Activated T-cell treated with anti-CD3 and anti-CD28 coated beads, Interleukin-2, amount 50 U/mL, for 4 hours (primary cell): ENCODE measurements around the gene TCF12. TPM values are rescaled to one million over a fixed set of nuclear protein-coding genes. Genes with fewer than 3 reads are reported as not detected.
"Not testable (repeated sequence)": the region's sequence is repeated elsewhere in the genome, so short reads cannot be mapped to it uniquely, and the experiment has no call there.

Experiments used
- ATAC-seq, 2 donors: fragments of 200-7000 bp; cut with Tn5 transposase; one replicate each; pipeline ENCODE4 v1.10.0; 2021
- DNase-seq: peaks from one replicate; pipeline ENCODE4 v3.0.0-alpha.2; 2020
- H3K27me3 Mint-ChIP-seq: one replicate; pipeline ENCODE4 v1.8.0; 2021; ENCODE audit warnings: low read depth, mixed read lengths
- H3K36me3 Mint-ChIP-seq: one replicate; pipeline ENCODE4 v1.8.0; 2022; ENCODE audit warnings: mixed read lengths; ENCODE audit not compliant: insufficient read depth
- H3K4me1 Mint-ChIP-seq: one replicate; pipeline ENCODE4 v1.8.0; 2021; ENCODE audit warnings: low read depth, mixed read lengths
- H3K4me3 Mint-ChIP-seq: one replicate; pipeline ENCODE4 v1.8.0; 2021; ENCODE audit warnings: mild to moderate bottlenecking, moderate library complexity, mixed read lengths
- H3K9me3 Mint-ChIP-seq: one replicate; pipeline ENCODE4 v1.8.0; 2021; ENCODE audit warnings: mixed read lengths
- total RNA-seq, 3 donors: library from RNA; stranded (reverse); gene quantifications; one replicate each; pipeline ENCODE4 v1.2.1, GENCODE V29; 2021

Gene TCF12
- total RNA-seq, 3 donors from 2014 or later, result 49.3 to 71.3 (median 63.5) TPM

- Mint-ChIP-seq H3K36me3 (peaks cover 31% of the 10 kb centered on the region), H3K9me3 (no peaks in the 10 kb centered on the region), H3K27me3 (no peaks in the 10 kb centered on the region), H3K4me1 (peaks cover 74% of the 10 kb centered on the region), H3K4me3 (no peak overlapping the region)
- DNase-seq, result no peak
- ATAC-seq, result peak; percentile 55 to 62
Observed at GRCh38 chr15:56929399-56929798, 11.0 kb downstream of the TCF12 start.

- Mint-ChIP-seq H3K27me3 (no peaks in the 10 kb centered on the region), H3K4me1 (peaks cover 73% of the 10 kb centered on the region), H3K36me3 (peaks cover 29% of the 10 kb centered on the region), H3K9me3 (no peaks in the 10 kb centered on the region), H3K4me3 (no peak overlapping the region)
- DNase-seq (no peak), ATAC-seq (peak; percentile 27 to 32)
Observed at GRCh38 chr15:56929933-56930332, 11.5 kb downstream of the TCF12 start.

GRCh38 chr15:56930669-56931313, 12.3 kb downstream of the TCF12 start:
- DNase-seq (no peak), ATAC-seq (no peak)
- Mint-ChIP-seq H3K4me1 (peaks cover 69% of the 10 kb centered on the region), H3K9me3 (no peaks in the 10 kb centered on the region), H3K36me3 (peaks cover 25% of the 10 kb centered on the region), H3K27me3 (no peaks in the 10 kb centered on the region), H3K4me3 (no peak overlapping the region)

GRCh38 chr15:56931639-56932508, 13.4 kb downstream of the TCF12 start:
- H3K36me3 Mint-ChIP-seq, result peaks cover 30% of the 10 kb centered on the region
- DNase-seq (no peak), ATAC-seq (no peak)
- H3K4me3 Mint-ChIP-seq, result no peak overlapping the region
- no peaks in the 10 kb centered on the region for H3K27me3 Mint-ChIP-seq
- peaks cover 70% of the 10 kb centered on the region for H3K4me1 Mint-ChIP-seq
- peaks cover 8% of the 10 kb centered on the region for H3K9me3 Mint-ChIP-seq

GRCh38 chr15:56932509-56932868, 14.0 kb downstream of the TCF12 start:
- not testable (repeated sequence) for H3K27me3 Mint-ChIP-seq, H3K9me3 Mint-ChIP-seq, DNase-seq, H3K4me3 Mint-ChIP-seq, ATAC-seq
- Mint-ChIP-seq H3K4me1 (peaks cover 71% of the 10 kb centered on the region), H3K36me3 (peaks cover 31% of the 10 kb centered on the region)

GRCh38 chr15:56933410-56933809, 15.0 kb downstream of the TCF12 start:
- peaks cover 27% of the 10 kb centered on the region for H3K36me3 Mint-ChIP-seq
- H3K4me1 Mint-ChIP-seq, result peaks cover 67% of the 10 kb centered on the region

GRCh38 chr15:56933811-56934210, 15.4 kb downstream of the TCF12 start:
- peaks cover 26% of the 10 kb centered on the region for H3K36me3 Mint-ChIP-seq
- no peak for ATAC-seq
- no peaks in the 10 kb centered on the region for H3K27me3 Mint-ChIP-seq
- H3K4me3 Mint-ChIP-seq, result no peak overlapping the region
- DNase-seq, result no peak
- peaks cover 67% of the 10 kb centered on the region for H3K4me1 Mint-ChIP-seq
- peaks cover 8% of the 10 kb centered on the region for H3K9me3 Mint-ChIP-seq

More at GRCh38 chr15:56933410-56933809, 15.0 kb downstream of the TCF12 start:
- Mint-ChIP-seq H3K9me3 (peaks cover 8% of the 10 kb centered on the region), H3K4me3 (no peak overlapping the region), H3K27me3 (no peaks in the 10 kb centered on the region)
- DNase-seq (no peak), ATAC-seq (no peak)

- no peaks in the 10 kb centered on the region for H3K27me3 Mint-ChIP-seq
- peaks cover 66% of the 10 kb centered on the region for H3K4me1 Mint-ChIP-seq
- H3K36me3 Mint-ChIP-seq, result peaks cover 25% of the 10 kb centered on the region
- H3K4me3 Mint-ChIP-seq, result no peak overlapping the region
- ATAC-seq, result peak in 1 of 2 donors; percentile 51
- DNase-seq, result no peak
- peaks cover 8% of the 10 kb centered on the region for H3K9me3 Mint-ChIP-seq
Observed at GRCh38 chr15:56934269-56934668, 15.8 kb downstream of the TCF12 start.

- no peak for DNase-seq
- peaks cover 15% of the 10 kb centered on the region for H3K36me3 Mint-ChIP-seq
- H3K27me3 Mint-ChIP-seq, result no peaks in the 10 kb centered on the region
- peaks cover 52% of the 10 kb centered on the region for H3K4me1 Mint-ChIP-seq
- no peak overlapping the region for H3K4me3 Mint-ChIP-seq
- peaks cover 8% of the 10 kb centered on the region for H3K9me3 Mint-ChIP-seq
- ATAC-seq, result no peak
Observed at GRCh38 chr15:56936929-56937328, 18.5 kb downstream of the TCF12 start.

GRCh38 chr15:56939257-56939656, 20.8 kb downstream of the TCF12 start:
- no peak for ATAC-seq
- H3K4me1 Mint-ChIP-seq, result peaks cover 46% of the 10 kb centered on the region
- peaks cover 8% of the 10 kb centered on the region for H3K9me3 Mint-ChIP-seq
- DNase-seq, result no peak
- no peaks in the 10 kb centered on the region for H3K27me3 Mint-ChIP-seq
- H3K4me3 Mint-ChIP-seq, result no peak overlapping the region
- peaks cover 15% of the 10 kb centered on the region for H3K36me3 Mint-ChIP-seq

- ATAC-seq (no peak), DNase-seq (no peak)
- no peak overlapping the region for H3K4me3 Mint-ChIP-seq
- peaks cover 14% of the 10 kb centered on the region for H3K9me3 Mint-ChIP-seq
- H3K36me3 Mint-ChIP-seq, result peaks cover 24% of the 10 kb centered on the region
- peaks cover 43% of the 10 kb centered on the region for H3K4me1 Mint-ChIP-seq
- H3K27me3 Mint-ChIP-seq, result no peaks in the 10 kb centered on the region
Observed at GRCh38 chr15:56940388-56940787, 21.9 kb downstream of the TCF12 start.

- peaks cover 34% of the 10 kb centered on the region for H3K4me1 Mint-ChIP-seq
- H3K36me3 Mint-ChIP-seq, result peaks cover 23% of the 10 kb centered on the region
- no peak overlapping the region for H3K4me3 Mint-ChIP-seq
- H3K9me3 Mint-ChIP-seq, result peaks cover 13% of the 10 kb centered on the region
- no peak for DNase-seq
- H3K27me3 Mint-ChIP-seq, result no peaks in the 10 kb centered on the region
- ATAC-seq, result no peak
Observed at GRCh38 chr15:56942118-56942517, 23.7 kb downstream of the TCF12 start.

- Mint-ChIP-seq H3K36me3 (peaks cover 24% of the 10 kb centered on the region), H3K4me3 (no peak overlapping the region), H3K27me3 (no peaks in the 10 kb centered on the region), H3K4me1 (peaks cover 38% of the 10 kb centered on the region), H3K9me3 (peaks cover 13% of the 10 kb centered on the region)
- DNase-seq, result no peak
- ATAC-seq, result no peak
Observed at GRCh38 chr15:56943403-56943802, 25.0 kb downstream of the TCF12 start.

- Mint-ChIP-seq H3K36me3 (peaks cover 21% of the 10 kb centered on the region), H3K27me3 (no peaks in the 10 kb centered on the region), H3K9me3 (peaks cover 13% of the 10 kb centered on the region), H3K4me1 (peaks cover 34% of the 10 kb centered on the region), H3K4me3 (no peak overlapping the region)
- ATAC-seq, result no peak
- no peak for DNase-seq
Observed at GRCh38 chr15:56944485-56944884, 26.0 kb downstream of the TCF12 start.

- DNase-seq (no peak), ATAC-seq (no peak)
- Mint-ChIP-seq H3K36me3 (peaks cover 21% of the 10 kb centered on the region), H3K27me3 (no peaks in the 10 kb centered on the region), H3K4me3 (no peak overlapping the region), H3K4me1 (peaks cover 31% of the 10 kb centered on the region), H3K9me3 (peaks cover 13% of the 10 kb centered on the region)
Observed at GRCh38 chr15:56946150-56946549, 27.7 kb downstream of the TCF12 start.
